Panc1 (cell line): Measurements from ENCODE around the gene SCN2B. TPM values are rescaled to one million over a fixed set of nuclear protein-coding genes. Genes with fewer than 3 reads are reported as not detected.

Source experiments
- ATAC-seq: fragments of 200-7000 bp; cut with Tn5 transposase; 2 replicates; pipeline ENCODE4 v1.9.1; 2020; ENCODE audit warnings: mild to moderate bottlenecking, moderate library complexity
- BruUV-seq: library from RNA; stranded (reverse); fragments of 400-500 nt; replicated peaks from 2 replicates; lab custom pipeline; 2021; lab: Mats Ljungman, UMichigan
- CTCF ChIA-PET: fragments of 300-600 bp; sonication (Branson Sonifier 250); formaldehyde crosslinking; loops from one replicate; lab custom pipeline; 2022; ENCODE audit warnings: antibody characterized with exemption; lab: Charles Lee
- POLR2A ChIA-PET: fragments of 300-600 bp; sonication (Branson Sonifier 250); formaldehyde crosslinking; loops from one replicate; lab custom pipeline; 2022; ENCODE audit warnings: antibody characterized with exemption; lab: Charles Lee
- DNase-seq: peaks from one replicate; pipeline ENCODE4 v3.0.0-alpha.2; 2010; ENCODE audit warnings: low read depth, low spot score
- H3K27ac ChIP-seq: 2 replicates; pipeline ENCODE4 v1.5.1; 2011; ENCODE audit warnings: mild to moderate bottlenecking, low read length, inconsistent platforms
- H3K27me3 ChIP-seq: fragments of 200-500 bp; sonication (Bioruptor generic); 2 replicates; pipeline ENCODE4 v1.6.0; 2014; ENCODE audit warnings: low read length, inconsistent platforms; ENCODE audit not compliant: control insufficient read depth, insufficient read depth
- H3K36me3 ChIP-seq: fragments of 200-500 bp; sonication (Bioruptor generic); 2 replicates; pipeline ENCODE4 v1.5.1; 2014; ENCODE audit warnings: inconsistent platforms, mild to moderate bottlenecking, low read length, moderate library complexity; ENCODE audit not compliant: control insufficient read depth, insufficient read depth
- H3K4me1 ChIP-seq: 2 replicates; pipeline ENCODE4 v1.5.1; 2011; ENCODE audit warnings: inconsistent platforms, mild to moderate bottlenecking, low read length, moderate library complexity; ENCODE audit not compliant: control insufficient read depth, insufficient read depth
- H3K4me3 ChIP-seq, 2 experiments: 2 replicates each; pipeline ENCODE4 v1.5.1; 2011 to 2012; ENCODE audit warnings: low read depth in 2 of 2, low read length in 2 of 2, mild to moderate bottlenecking in 2 of 2, inconsistent platforms in 1 of 2, moderate library complexity in 1 of 2
- H3K9me3 ChIP-seq: fragments of 200-500 bp; sonication (Bioruptor generic); 2 replicates; pipeline ENCODE4 v1.5.1; 2014; ENCODE audit warnings: low read depth, mild to moderate bottlenecking, inconsistent platforms, low read length, moderate library complexity; ENCODE audit not compliant: control insufficient read depth, insufficient read depth
- POLR2AphosphoS5 ChIP-seq: IDR thresholded peaks from 2 replicates; pipeline ENCODE4 v1.6.1; 2012; ENCODE audit warnings: mild to moderate bottlenecking, low read depth, low read length, moderate library complexity
- REST ChIP-seq, 2 experiments: IDR thresholded peaks; 2 replicates each; pipeline ENCODE4 v1.6.1; 2011 to 2012; ENCODE audit warnings: low read depth in 2 of 2, control low read depth in 1 of 2, low read length in 1 of 2, mild to moderate bottlenecking in 1 of 2, moderate library complexity in 1 of 2; ENCODE audit not compliant: insufficient read depth in 1 of 2
- SIN3A ChIP-seq: IDR thresholded peaks from 2 replicates; pipeline ENCODE4 v1.6.1; 2012; ENCODE audit warnings: low read depth, mild to moderate bottlenecking, low read length, moderate library complexity, borderline replicate concordance; ENCODE audit not compliant: insufficient read depth
- TCF7L2 ChIP-seq: IDR thresholded peaks from 2 replicates; pipeline ENCODE4 v1.6.1; 2011; ENCODE audit warnings: mild to moderate bottlenecking, low read depth, low read length, inconsistent platforms
- in situ Hi-C: cut with HindIII; loops from 2 replicates; pipeline ENCODE4 v1.10.0; 2016; ENCODE audit warnings: low sequenced_read_pairs, low pct_unique_long_range_greater_than_20kb
- intact Hi-C: fragments of 100-400 bp; cut with micrococcal nuclease; formaldehyde crosslinking; loops from one replicate; pipeline ENCODE4 v1.10.0; 2022; ENCODE audit not compliant: unreplicated experiment
- total RNA-seq: library from RNA; stranded (reverse); gene quantifications from one replicate; pipeline ENCODE4 v1.2.1, GENCODE V29; 2021; ENCODE audit not compliant: unreplicated experiment
- TF ChIP-seq, protein P1 (sequence below): fragments of 450-650 bp; IDR thresholded peaks from 2 replicates; pipeline ENCODE4 v1.5.1; 2017; ENCODE audit warnings: mild to moderate bottlenecking

Gene SCN2B
- total RNA-seq, 1 experiment from 2014 or later, result not detected

DNA sequence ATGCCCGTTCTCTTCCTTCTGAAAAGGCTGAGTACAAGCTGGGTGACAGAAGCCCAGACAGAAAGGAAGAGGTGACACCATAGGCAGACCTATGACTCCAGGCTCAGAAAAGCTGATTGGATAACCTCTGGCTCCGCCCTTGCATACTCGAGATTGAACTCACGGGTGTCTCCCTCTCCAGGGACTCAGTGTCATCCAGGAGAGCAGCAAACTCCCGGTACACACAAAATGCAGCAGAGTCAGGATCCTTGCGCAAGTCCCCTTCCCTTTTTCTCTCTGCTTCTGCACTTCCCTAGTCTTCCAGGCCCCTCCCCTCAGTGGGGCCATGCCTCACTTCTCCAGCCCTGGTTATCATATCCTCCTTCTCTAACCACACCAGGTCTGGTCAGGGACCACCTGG is 33.6 kb downstream of the SCN2B start:
- peaks cover 37% of the 10 kb centered on the region for H3K27me3 ChIP-seq
- no peaks in the 10 kb centered on the region for H3K4me1 ChIP-seq
- no peak overlapping the region for H3K4me3 ChIP-seq
- BruUV-seq, result no TSS peak
- in situ Hi-C loops (no loop called here), intact Hi-C loops (loop anchor here (5.0 kb wide), 1 partner anchor 214 kb away; the partner anchor contains the start of gene UBE4A)
- ATAC-seq (no peak), DNase-seq (no peak)
- TF ChIP-seq POLR2AphosphoS5 (no peak), REST (IDR thresholded peaks at IDR 0.05; ENCODE audit: insufficient read depth in 1 of 2, low read depth in 2 of 2, low read length in 1 of 2) (no peak), SIN3A (no peak)
- TF ChIP-seq, protein P1, sequence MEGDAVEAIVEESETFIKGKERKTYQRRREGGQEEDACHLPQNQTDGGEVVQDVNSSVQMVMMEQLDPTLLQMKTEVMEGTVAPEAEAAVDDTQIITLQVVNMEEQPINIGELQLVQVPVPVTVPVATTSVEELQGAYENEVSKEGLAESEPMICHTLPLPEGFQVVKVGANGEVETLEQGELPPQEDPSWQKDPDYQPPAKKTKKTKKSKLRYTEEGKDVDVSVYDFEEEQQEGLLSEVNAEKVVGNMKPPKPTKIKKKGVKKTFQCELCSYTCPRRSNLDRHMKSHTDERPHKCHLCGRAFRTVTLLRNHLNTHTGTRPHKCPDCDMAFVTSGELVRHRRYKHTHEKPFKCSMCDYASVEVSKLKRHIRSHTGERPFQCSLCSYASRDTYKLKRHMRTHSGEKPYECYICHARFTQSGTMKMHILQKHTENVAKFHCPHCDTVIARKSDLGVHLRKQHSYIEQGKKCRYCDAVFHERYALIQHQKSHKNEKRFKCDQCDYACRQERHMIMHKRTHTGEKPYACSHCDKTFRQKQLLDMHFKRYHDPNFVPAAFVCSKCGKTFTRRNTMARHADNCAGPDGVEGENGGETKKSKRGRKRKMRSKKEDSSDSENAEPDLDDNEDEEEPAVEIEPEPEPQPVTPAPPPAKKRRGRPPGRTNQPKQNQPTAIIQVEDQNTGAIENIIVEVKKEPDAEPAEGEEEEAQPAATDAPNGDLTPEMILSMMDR, result no peak
- no peaks in the 10 kb centered on the region for H3K36me3 ChIP-seq
- CTCF ChIA-PET, result interaction anchor here (2.2 kb wide), 1 partner anchor 29 kb away, joined by 8 read pairs; no protein-coding TSS in a partner anchor
- no peak overlapping the region for H3K27ac ChIP-seq
- POLR2A ChIA-PET, result no interaction called here
- H3K9me3 ChIP-seq, result no peaks in the 10 kb centered on the region

GRCh38 chr11:118142081-118142480 is 34.4 kb downstream of the SCN2B start:
- TF ChIP-seq, protein P1, result no peak
- TF ChIP-seq TCF7L2 (no peak), SIN3A (no peak), REST (IDR thresholded peaks at IDR 0.05; ENCODE audit: insufficient read depth in 1 of 2, low read depth in 2 of 2, low read length in 1 of 2) (no peak), POLR2AphosphoS5 (no peak)
- H3K27ac ChIP-seq, result no peak overlapping the region
- no peaks in the 10 kb centered on the region for H3K36me3 ChIP-seq
- H3K27me3 ChIP-seq, result peaks cover 37% of the 10 kb centered on the region
- BruUV-seq, result no TSS peak
- intact Hi-C loops, result loop anchor here (5.0 kb wide), 1 partner anchor 215 kb away; the partner anchor contains the start of gene UBE4A
- POLR2A ChIA-PET, result no interaction called here
- in situ Hi-C loops, result no loop called here
- CTCF ChIA-PET, result no interaction called here
- no peak for ATAC-seq
- H3K4me1 ChIP-seq, result no peaks in the 10 kb centered on the region
- DNase-seq, result no peak
- no peak overlapping the region for H3K4me3 ChIP-seq
- H3K9me3 ChIP-seq, result no peaks in the 10 kb centered on the region
